Astrocyte of the spinal cord (primary cell): ENCODE data around the gene DDX3X.
A peak's percentile ranks its signal among the peaks of the same experiment; 100 is the strongest.
"Not testable (repeated sequence)": the region's sequence is repeated elsewhere in the genome, so short reads cannot be mapped to it uniquely, and the experiment has no call there.

Experiments
- DNase-seq: peaks from one replicate; pipeline ENCODE4 v3.0.0; 2011; ENCODE audit warnings: low read depth, low spot score
- H3K4me3 ChIP-seq: 2 replicates; pipeline ENCODE4 v1.5.1; 2011; ENCODE audit warnings: low read depth, mild to moderate bottlenecking, low read length, moderate library complexity
- CTCF ChIP-seq: IDR thresholded peaks from 2 replicates; pipeline ENCODE4 v1.5.1; 2012; ENCODE audit warnings: low read depth, mild to moderate bottlenecking, low read length, inconsistent platforms
- in situ Hi-C: cut with HindIII; loops from 2 replicates; pipeline ENCODE4 v1.10.0; 2017; ENCODE audit warnings: low sequenced_read_pairs

The DDX3X gene

GRCh38 chrX:41333744-41334362 lies at the start of gene DDX3X:
Gene DDX3X, plus strand, starts transcription at chrX:41334162. Its CDS starts 91 bp downstream, at chrX:41334253.
- peak within 1 kb of the TSS; percentile 100 for H3K4me3 ChIP-seq
- peak; percentile 19 for TF ChIP-seq CTCF
- peak; percentile 95 for DNase-seq
- in situ Hi-C loops = no loop called here

- in situ Hi-C loops, H3K4me3 ChIP-seq, DNase-seq: not testable (repeated sequence)
Observed at GRCh38 chrX:41285928-41286327, 48.0 kb upstream of the DDX3X start.

- DNase-seq = no peak
- H3K4me3 ChIP-seq = no peak overlapping the region
- in situ Hi-C loops = no loop called here
- no peak for TF ChIP-seq CTCF
Observed at GRCh38 chrX:41288641-41289040, 45.3 kb upstream of the DDX3X start.

GRCh38 chrX:41289095-41289494 lies 44.9 kb upstream of the DDX3X start:
- no peak for DNase-seq
- in situ Hi-C loops = no loop called here
- TF ChIP-seq CTCF = no peak
- no peak overlapping the region for H3K4me3 ChIP-seq

- TF ChIP-seq CTCF = no peak
- in situ Hi-C loops = no loop called here
Observed at GRCh38 chrX:41291309-41291708, 42.7 kb upstream of the DDX3X start.

GRCh38 chrX:41293269-41293668 lies 40.7 kb upstream of the DDX3X start:
- H3K4me3 ChIP-seq = no peak overlapping the region
- TF ChIP-seq CTCF = peak; percentile 31
- in situ Hi-C loops = no loop called here
- DNase-seq = no peak

More at GRCh38 chrX:41291309-41291708, 42.7 kb upstream of the DDX3X start:
- DNase-seq = no peak
- no peak overlapping the region for H3K4me3 ChIP-seq

GRCh38 chrX:41300758-41301437 lies 33.1 kb upstream of the DDX3X start:
- DNase-seq = peak; percentile 35
- TF ChIP-seq CTCF = no peak
- H3K4me3 ChIP-seq = no peak overlapping the region
- in situ Hi-C loops = no loop called here
